ENCODE results near the gene PCBP2. TPM values are rescaled to one million over a fixed set of nuclear protein-coding genes. Genes with fewer than 3 reads are reported as not detected.

Gene PCBP2
- total RNA-seq, 1 donor from 2014 or later = 435 TPM

DNA sequence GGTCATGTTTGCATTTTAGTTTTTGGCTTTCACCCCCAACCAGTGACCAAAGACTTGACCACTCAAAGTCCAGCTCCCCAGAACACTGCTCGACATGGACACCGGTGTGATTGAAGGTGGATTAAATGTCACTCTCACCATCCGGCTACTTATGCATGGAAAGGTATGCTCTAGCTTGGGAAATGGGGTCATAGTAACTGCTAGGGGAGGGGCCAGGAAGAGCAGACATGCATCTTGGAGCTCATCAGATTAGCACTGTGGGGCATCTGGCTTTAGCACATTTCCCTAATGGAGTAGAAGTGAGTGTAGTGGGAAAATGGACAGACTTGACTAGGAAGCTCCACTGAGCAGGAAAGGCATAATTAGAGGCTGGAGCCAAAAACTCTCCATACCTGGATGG is 2.8 kb downstream of the PCBP2 start:
- Histone ChIP-seq H3K4me2 (peak overlapping the region; percentile 98), H3F3A (ENCODE audit: low read depth) (peaks cover 88% of the 10 kb centered on the region), H4K20me1 (ENCODE audit: low read depth) (peaks cover 72% of the 10 kb centered on the region), H3K79me2 (ENCODE audit: low read depth) (peaks cover 76% of the 10 kb centered on the region), H2AFZ (replicated peaks) (no peak overlapping the region), H3K4me1 (peaks cover 39% of the 10 kb centered on the region), H3K27me3 (no peaks in the 10 kb centered on the region), H3K9ac (no peak overlapping the region), H3K9me3 (ENCODE audit: low read depth) (no peaks in the 10 kb centered on the region), H3K27ac (peak overlapping the region; percentile 24), H3K4me3 (peak overlapping the region; percentile 86), H3K36me3 (peaks cover 30% of the 10 kb centered on the region)
- Mint-ChIP-seq H3K4me1 (peaks cover 32% of the 10 kb centered on the region), H3K27ac (no peak overlapping the region), H3K27me3 (ENCODE audit: insufficient read depth, low read depth) (peaks cover 8% of the 10 kb centered on the region), H3K36me3 (peaks cover 42% of the 10 kb centered on the region), H3K4me3 (peak overlapping the region; percentile 98), H3K9me3 (no peaks in the 10 kb centered on the region)
- TF ChIP-seq EZH2phosphoT487 (IDR thresholded peaks at IDR 0.05) = no peak
- TF ChIP-seq, protein P1, sequence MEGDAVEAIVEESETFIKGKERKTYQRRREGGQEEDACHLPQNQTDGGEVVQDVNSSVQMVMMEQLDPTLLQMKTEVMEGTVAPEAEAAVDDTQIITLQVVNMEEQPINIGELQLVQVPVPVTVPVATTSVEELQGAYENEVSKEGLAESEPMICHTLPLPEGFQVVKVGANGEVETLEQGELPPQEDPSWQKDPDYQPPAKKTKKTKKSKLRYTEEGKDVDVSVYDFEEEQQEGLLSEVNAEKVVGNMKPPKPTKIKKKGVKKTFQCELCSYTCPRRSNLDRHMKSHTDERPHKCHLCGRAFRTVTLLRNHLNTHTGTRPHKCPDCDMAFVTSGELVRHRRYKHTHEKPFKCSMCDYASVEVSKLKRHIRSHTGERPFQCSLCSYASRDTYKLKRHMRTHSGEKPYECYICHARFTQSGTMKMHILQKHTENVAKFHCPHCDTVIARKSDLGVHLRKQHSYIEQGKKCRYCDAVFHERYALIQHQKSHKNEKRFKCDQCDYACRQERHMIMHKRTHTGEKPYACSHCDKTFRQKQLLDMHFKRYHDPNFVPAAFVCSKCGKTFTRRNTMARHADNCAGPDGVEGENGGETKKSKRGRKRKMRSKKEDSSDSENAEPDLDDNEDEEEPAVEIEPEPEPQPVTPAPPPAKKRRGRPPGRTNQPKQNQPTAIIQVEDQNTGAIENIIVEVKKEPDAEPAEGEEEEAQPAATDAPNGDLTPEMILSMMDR (IDR thresholded peaks at IDR 0.05) = no peak
- no peak for TF ChIP-seq EZH2 (IDR thresholded peaks at IDR 0.05)
- peak; percentile 28 for DNase-seq (ENCODE audit: low spot score)

DNA sequence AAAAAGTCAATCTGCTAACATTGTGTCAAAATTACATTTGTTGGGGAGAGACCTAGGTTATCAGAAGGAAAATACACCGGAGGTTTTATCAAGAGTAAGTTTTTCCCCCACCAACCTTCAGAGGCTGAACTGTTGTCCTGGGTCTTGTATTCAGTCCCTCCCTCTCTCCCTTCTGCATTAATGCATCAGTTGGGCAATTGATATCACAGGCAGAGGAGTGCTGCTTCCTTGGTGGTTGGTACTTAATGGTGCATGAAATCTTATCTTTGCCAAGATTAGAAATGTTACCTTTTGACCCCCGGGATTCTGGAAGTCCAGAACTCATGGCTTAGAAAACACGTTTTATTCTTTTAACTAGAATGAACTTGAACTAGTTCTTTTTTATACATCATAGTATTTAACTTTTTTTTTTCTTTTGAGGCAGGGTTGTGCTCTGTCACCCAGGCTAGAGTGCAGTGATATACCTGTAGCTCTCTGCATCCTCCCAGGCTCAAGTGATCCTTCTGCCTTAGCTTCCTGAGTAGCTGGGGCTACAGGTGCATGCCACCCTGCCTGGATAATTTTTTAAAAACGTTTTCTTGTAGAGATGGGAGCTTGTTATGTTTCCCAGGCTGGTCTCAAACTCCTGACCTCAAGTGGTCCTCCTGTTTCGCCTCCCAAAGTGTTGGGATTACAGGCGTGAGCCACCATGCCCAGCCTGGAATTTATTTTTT is 4.9 kb downstream of the PCBP2 start:
- Histone ChIP-seq H3K36me3 (peaks cover 47% of the 10 kb centered on the region), H3K27me3 (no peaks in the 10 kb centered on the region), H3K4me1 (peaks cover 56% of the 10 kb centered on the region), H3K4me2 (no peak overlapping the region), H3K4me3 (no peak overlapping the region), H3K9me3 (ENCODE audit: low read depth) (no peaks in the 10 kb centered on the region), H3K79me2 (ENCODE audit: low read depth) (peaks cover 97% of the 10 kb centered on the region), H4K20me1 (ENCODE audit: low read depth) (peaks cover 93% of the 10 kb centered on the region), H3K9ac (no peak overlapping the region), H3F3A (ENCODE audit: low read depth) (peaks cover 95% of the 10 kb centered on the region), H2AFZ (replicated peaks) (no peak overlapping the region), H3K27ac (no peak overlapping the region)
- H3K27ac Mint-ChIP-seq = no peak overlapping the region
- peaks cover 57% of the 10 kb centered on the region for H3K36me3 Mint-ChIP-seq
- H3K9me3 Mint-ChIP-seq = no peaks in the 10 kb centered on the region
- TF ChIP-seq, protein P1 (IDR thresholded peaks at IDR 0.05) = no peak
- no peak for TF ChIP-seq EZH2 (IDR thresholded peaks at IDR 0.05)
- H3K4me1 Mint-ChIP-seq = peaks cover 41% of the 10 kb centered on the region
- H3K4me3 Mint-ChIP-seq = no peak overlapping the region
- H3K27me3 Mint-ChIP-seq (ENCODE audit: insufficient read depth, low read depth) = peaks cover 8% of the 10 kb centered on the region
- no peak for DNase-seq (ENCODE audit: low spot score)

DNA sequence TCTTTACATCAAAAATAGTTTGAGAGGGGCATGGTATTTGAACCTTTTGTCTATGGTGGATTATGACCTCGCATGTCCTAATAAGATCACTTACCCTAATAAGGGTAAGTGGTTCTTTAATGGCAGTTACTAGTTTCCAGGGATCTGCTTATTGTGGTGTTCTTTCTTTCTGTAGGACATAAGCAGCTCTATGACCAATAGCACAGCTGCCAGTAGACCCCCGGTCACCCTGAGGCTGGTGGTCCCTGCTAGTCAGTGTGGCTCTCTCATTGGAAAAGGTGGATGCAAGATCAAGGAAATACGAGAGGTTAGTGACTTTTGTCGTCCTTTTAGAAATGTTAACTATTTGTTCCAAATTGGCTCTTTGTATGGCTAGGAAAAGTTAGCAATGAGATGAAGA is 7.2 kb downstream of the PCBP2 start:
- Histone ChIP-seq H3K4me2 (no peak overlapping the region), H3K4me3 (no peak overlapping the region), H2AFZ (replicated peaks) (no peak overlapping the region), H3K27me3 (no peaks in the 10 kb centered on the region), H4K20me1 (ENCODE audit: low read depth) (peaks cover 100% of the 10 kb centered on the region), H3K79me2 (ENCODE audit: low read depth) (peaks cover 100% of the 10 kb centered on the region), H3F3A (ENCODE audit: low read depth) (peaks cover 100% of the 10 kb centered on the region), H3K9ac (no peak overlapping the region), H3K36me3 (peaks cover 61% of the 10 kb centered on the region), H3K27ac (no peak overlapping the region), H3K9me3 (ENCODE audit: low read depth) (no peaks in the 10 kb centered on the region), H3K4me1 (peaks cover 69% of the 10 kb centered on the region)
- no peak overlapping the region for H3K27ac Mint-ChIP-seq
- TF ChIP-seq EZH2 (IDR thresholded peaks at IDR 0.05) (no peak), EZH2phosphoT487 (IDR thresholded peaks at IDR 0.05) (no peak)
- TF ChIP-seq, protein P1 (IDR thresholded peaks at IDR 0.05) = no peak
- H3K9me3 Mint-ChIP-seq = no peaks in the 10 kb centered on the region
- no peak overlapping the region for H3K4me3 Mint-ChIP-seq
- peaks cover 8% of the 10 kb centered on the region for H3K27me3 Mint-ChIP-seq (ENCODE audit: insufficient read depth, low read depth)
- peaks cover 54% of the 10 kb centered on the region for H3K4me1 Mint-ChIP-seq
- peaks cover 67% of the 10 kb centered on the region for H3K36me3 Mint-ChIP-seq
- no peak for DNase-seq (ENCODE audit: low spot score)
